ENCODE measurements around the gene SLC16A13. TPM values are rescaled to one million over a fixed set of nuclear protein-coding genes. Genes with fewer than 3 reads are reported as not detected.

The SLC16A13 gene
- total RNA-seq, 2 donors from 2014 or later, result 1.6 TPM; not detected in 1

DNA sequence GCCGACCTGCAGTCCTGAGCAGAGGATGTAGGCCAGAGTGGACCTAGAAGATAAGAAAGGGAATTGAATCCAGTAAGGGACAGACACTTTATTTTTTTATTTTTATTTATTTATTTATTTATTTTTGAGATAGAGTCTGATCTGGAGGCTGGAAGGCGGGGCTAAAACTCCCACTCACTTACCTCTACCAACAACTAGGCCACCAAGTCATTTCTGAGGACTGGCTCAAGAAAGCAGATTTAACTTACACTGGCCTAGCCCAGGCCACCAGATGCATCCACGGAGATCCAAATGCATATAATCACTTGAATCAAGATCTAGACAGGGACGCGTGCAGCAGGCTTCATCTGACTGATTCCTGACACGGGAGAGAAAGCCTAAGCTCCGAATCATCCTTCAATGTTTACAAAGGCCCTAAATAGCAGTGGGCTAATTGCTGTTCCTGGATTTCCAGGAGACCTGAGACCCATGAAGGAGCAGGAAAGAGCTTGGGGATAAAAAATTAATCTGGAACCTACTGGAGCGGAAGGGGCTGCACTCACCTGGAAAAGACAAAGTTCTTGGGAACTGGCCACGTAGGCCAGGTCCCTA, 41.1 kb upstream of the SLC16A13 start:
- Histone ChIP-seq H3K27me3 (no peaks in the 10 kb centered on the region), H3K4me3 (no peak overlapping the region), H3K4me1 (peaks cover 11% of the 10 kb centered on the region), H3K9me3 (no peaks in the 10 kb centered on the region), H3K27ac (no peak overlapping the region), H3K36me3 (replicated peaks in 1 of 2; ENCODE audit: insufficient read depth in 1 of 2, low read depth in 2 of 2) (peaks cover 0 to 8% of the 10 kb centered on the region in 2 donors)
- ATAC-seq (no peak), DNase-seq (no peak)
- no peak for TF ChIP-seq POLR2A (IDR thresholded peaks at IDR 0.05)
- TF ChIP-seq, protein P1, sequence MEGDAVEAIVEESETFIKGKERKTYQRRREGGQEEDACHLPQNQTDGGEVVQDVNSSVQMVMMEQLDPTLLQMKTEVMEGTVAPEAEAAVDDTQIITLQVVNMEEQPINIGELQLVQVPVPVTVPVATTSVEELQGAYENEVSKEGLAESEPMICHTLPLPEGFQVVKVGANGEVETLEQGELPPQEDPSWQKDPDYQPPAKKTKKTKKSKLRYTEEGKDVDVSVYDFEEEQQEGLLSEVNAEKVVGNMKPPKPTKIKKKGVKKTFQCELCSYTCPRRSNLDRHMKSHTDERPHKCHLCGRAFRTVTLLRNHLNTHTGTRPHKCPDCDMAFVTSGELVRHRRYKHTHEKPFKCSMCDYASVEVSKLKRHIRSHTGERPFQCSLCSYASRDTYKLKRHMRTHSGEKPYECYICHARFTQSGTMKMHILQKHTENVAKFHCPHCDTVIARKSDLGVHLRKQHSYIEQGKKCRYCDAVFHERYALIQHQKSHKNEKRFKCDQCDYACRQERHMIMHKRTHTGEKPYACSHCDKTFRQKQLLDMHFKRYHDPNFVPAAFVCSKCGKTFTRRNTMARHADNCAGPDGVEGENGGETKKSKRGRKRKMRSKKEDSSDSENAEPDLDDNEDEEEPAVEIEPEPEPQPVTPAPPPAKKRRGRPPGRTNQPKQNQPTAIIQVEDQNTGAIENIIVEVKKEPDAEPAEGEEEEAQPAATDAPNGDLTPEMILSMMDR (IDR thresholded peaks at IDR 0.05), result no peak
- intact Hi-C loops (cut with DNase I), result loop anchor here (10.0 kb wide), 1 partner anchor 320 kb away; no protein-coding TSS in a partner anchor
- 88% methylated on average over 6 to 9 of the region's 9 CpGs for WGBS, 2 donors

DNA sequence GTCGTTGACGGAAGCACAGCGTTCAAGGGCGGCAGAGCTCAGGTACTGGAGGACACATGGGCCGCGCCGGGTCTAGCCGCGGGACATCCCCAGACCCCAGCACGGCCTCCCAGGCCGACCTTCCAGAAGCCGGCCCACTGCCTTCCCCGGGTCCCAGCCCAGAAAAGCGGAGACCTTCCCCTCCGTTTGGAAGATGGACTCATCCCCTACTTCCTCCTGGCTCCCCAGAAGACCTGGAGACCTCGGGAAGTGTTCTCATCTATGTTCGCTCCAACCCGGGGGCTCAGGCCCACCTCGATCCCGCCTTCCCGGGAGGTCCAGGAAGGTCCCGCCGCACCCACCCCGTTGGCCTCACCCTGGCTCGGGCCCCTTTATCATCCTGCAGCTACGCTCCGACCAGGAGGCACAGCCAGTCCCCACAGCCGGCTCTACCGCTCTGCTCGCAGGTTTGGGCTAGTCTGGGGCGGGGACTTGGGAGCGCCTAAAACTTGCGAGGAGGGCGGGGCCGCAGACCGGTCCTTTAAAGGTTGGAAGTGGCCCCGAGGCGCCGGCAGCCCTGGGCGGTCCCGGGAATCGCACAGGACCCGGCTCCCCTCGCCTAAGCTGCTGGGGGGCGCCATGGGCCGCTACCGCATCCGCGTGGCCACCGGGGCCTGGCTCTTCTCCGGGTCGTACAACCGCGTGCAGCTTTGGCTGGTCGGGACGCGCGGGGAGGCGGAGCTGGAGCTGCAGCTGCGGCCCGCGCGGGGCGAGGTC, 40.1 kb upstream of the SLC16A13 start, which contains the start of gene ALOX12:
ALOX12 (plus strand) TSS at position 550 of the 756 bp plus-strand sequence; CDS start at position 619, 69 bp downstream.
- ATAC-seq (peak; percentile 65), DNase-seq (no peak)
- intact Hi-C loops (cut with DNase I), result loop anchor here (10.0 kb wide), 1 partner anchor 321 kb away; no protein-coding TSS in a partner anchor
- Histone ChIP-seq H3K27me3 (no peaks in the 10 kb centered on the region), H3K27ac (no peak within 1 kb of the TSS), H3K4me1 (peaks cover 11% of the 10 kb centered on the region), H3K9me3 (no peaks in the 10 kb centered on the region), H3K36me3 (replicated peaks in 1 of 2; ENCODE audit: insufficient read depth in 1 of 2, low read depth in 2 of 2) (peaks cover 0 to 8% of the 10 kb centered on the region in 2 donors), H3K4me3 (no peak within 1 kb of the TSS)
- TF ChIP-seq, protein P1 (IDR thresholded peaks at IDR 0.05), result no peak
- no peak for TF ChIP-seq POLR2A (IDR thresholded peaks at IDR 0.05)
- 20 to 51% methylated on average over 10 to 59 of the region's 64 CpGs for WGBS, 2 donors

DNA sequence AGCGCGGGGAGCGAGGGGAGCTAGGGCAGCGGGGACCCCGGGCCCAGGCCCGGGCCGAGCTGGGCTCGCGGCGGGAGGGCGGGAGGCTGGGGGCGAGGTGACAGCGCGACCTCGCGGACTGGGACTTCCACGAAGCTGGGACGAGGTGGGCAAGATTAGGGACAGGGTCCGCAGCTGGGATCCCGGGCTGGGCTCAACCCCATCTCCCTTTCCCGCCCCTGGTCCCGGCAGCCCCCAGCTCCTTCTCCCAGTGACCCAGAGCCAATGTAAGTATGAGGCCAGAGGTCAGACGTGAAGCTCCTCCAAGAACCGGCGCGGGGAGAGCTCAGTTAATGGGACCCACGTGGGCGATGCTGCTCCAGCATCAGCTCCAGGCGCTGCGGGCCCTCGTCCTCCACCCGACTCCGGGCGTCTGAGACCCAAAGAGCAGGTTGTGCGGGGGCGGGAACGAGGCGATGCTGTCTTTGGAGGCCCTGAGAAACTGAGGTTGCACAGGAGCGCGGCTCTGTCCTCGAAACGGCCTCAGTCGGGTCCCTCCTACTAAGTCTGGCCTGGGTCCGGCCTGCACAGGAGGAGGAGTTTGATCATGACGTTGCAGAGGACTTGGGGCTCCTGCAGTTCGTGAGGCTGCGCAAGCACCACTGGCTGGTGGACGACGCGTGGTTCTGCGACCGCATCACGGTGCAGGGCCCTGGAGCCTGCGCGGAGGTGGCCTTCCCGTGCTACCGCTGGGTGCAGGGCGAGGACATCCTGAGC, 39.4 kb upstream of the SLC16A13 start:
- TF ChIP-seq, protein P1 (IDR thresholded peaks at IDR 0.05), result no peak
- TF ChIP-seq POLR2A (IDR thresholded peaks at IDR 0.05), result no peak
- H3K36me3 ChIP-seq (replicated peaks in 1 of 2; ENCODE audit: insufficient read depth in 1 of 2, low read depth in 2 of 2), result peaks cover 0 to 10% of the 10 kb centered on the region in 2 donors
- no peak overlapping the region for H3K4me3 ChIP-seq
- no peaks in the 10 kb centered on the region for H3K27me3 ChIP-seq
- intact Hi-C loops (cut with DNase I), result loop anchor here (10.0 kb wide), 1 partner anchor 322 kb away; no protein-coding TSS in a partner anchor
- no peak overlapping the region for H3K27ac ChIP-seq
- DNase-seq (no peak), ATAC-seq (no peak)
- 54 to 79% methylated on average over 28 to 56 of the region's 58 CpGs for WGBS, 2 donors
- peaks cover 11% of the 10 kb centered on the region for H3K4me1 ChIP-seq
- no peaks in the 10 kb centered on the region for H3K9me3 ChIP-seq

DNA sequence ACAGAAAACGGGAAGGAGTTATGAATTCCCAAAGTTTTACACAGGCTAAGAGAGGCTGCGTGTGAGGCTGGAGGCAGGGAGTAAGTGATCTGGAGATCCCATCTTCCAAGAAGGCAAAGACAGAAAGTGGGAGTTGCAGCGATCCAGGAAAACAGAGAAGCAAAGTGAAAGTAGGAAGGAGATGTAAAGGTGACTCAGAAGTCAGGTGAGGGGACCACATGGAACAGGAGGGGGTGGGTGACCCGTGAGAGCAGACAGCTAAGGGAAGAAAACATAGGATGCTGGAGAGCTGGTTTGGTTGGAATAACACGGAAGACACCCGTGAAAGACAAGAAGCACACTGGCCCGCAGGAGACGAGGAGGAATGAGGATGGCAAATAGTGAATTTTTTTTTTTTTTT, 38.6 kb upstream of the SLC16A13 start:
- peaks cover 11% of the 10 kb centered on the region for H3K4me1 ChIP-seq
- ATAC-seq, result no peak
- H3K36me3 ChIP-seq (replicated peaks in 1 of 2; ENCODE audit: insufficient read depth in 1 of 2, low read depth in 2 of 2), result peaks cover 4 to 13% of the 10 kb centered on the region in 2 donors
- intact Hi-C loops (cut with DNase I), result loop anchor here (10.0 kb wide), 1 partner anchor 322 kb away; no protein-coding TSS in a partner anchor
- no peaks in the 10 kb centered on the region for H3K27me3 ChIP-seq
- no peak for TF ChIP-seq POLR2A (IDR thresholded peaks at IDR 0.05)
- TF ChIP-seq, protein P1 (IDR thresholded peaks at IDR 0.05), result no peak
- no peak overlapping the region for H3K27ac ChIP-seq
- 80 to 92% methylated on average over 8 of the region's 8 CpGs for WGBS, 2 donors
- H3K4me3 ChIP-seq, result no peak overlapping the region
- H3K9me3 ChIP-seq, result no peaks in the 10 kb centered on the region
- no peak for DNase-seq

Measured in body of pancreas (tissue), 4 donors.